GM23338 (cell line): ENCODE results near the gene TTC16.

Experiments
- CTCF ChIP-seq, 2 experiments: fragments of 200-600 bp in 1 of 2; sonication (generic) in 1 of 2; conservative IDR thresholded peaks; 2 replicates each; pipeline versions ENCODE4 v1.5.1 to v1.6.1; 2016 to 2017; ENCODE audit warnings: antibody characterized with exemption in 2 of 2, low read depth in 2 of 2, mild to moderate bottlenecking in 2 of 2, moderate library complexity in 1 of 2
- EZH2phosphoT487 ChIP-seq: fragments of 200-600 bp; sonication (generic); IDR thresholded peaks from one replicate; pipeline ENCODE4 v1.8.1; 2018; ENCODE audit warnings: antibody characterized with exemption; ENCODE audit not compliant: unreplicated experiment
- JUNB ChIP-seq: IDR thresholded peaks from one replicate; pipeline ENCODE4 v1.6.1; 2016; ENCODE audit warnings: antibody characterized with exemption; ENCODE audit not compliant: unreplicated experiment
- POLR2AphosphoS5 ChIP-seq: IDR thresholded peaks from 2 replicates; pipeline ENCODE4 v1.6.1; 2016; ENCODE audit warnings: antibody characterized with exemption, low read depth
- REST ChIP-seq: IDR thresholded peaks from one replicate; pipeline ENCODE4 v1.6.1; 2018; ENCODE audit warnings: antibody characterized with exemption; ENCODE audit not compliant: unreplicated experiment

GRCh38 chr9:127765418-127765817 lies 49.5 kb downstream of the TTC16 start:
- TF ChIP-seq POLR2AphosphoS5, result no peak
- no peak for TF ChIP-seq CTCF (conservative IDR thresholded peaks at IDR 0.05; ENCODE audit: low read depth in 2 of 2)
- TF ChIP-seq EZH2phosphoT487, result no peak
- no peak for TF ChIP-seq REST
- no peak for TF ChIP-seq JUNB
